DOHH2 (cell line): Measurements from ENCODE around the gene VPS37B.

Experiments used
- H3F3A ChIP-seq: fragments of 200-600 bp; sonication (generic), shearing (Covaris generic); 2 replicates; pipeline ENCODE4 v1.6.0; 2016; ENCODE audit warnings: antibody characterized with exemption, mild to moderate bottlenecking; ENCODE audit not compliant: control insufficient read depth, insufficient read depth
- H3K27ac ChIP-seq: fragments of 200-600 bp; sonication (generic); 2 replicates; pipeline ENCODE4 v1.5.1; 2014; ENCODE audit warnings: low read depth, mild to moderate bottlenecking, low read length, moderate library complexity
- H3K27me3 ChIP-seq: fragments of 200-600 bp; sonication (generic); 2 replicates; pipeline ENCODE4 v1.6.1; 2014; ENCODE audit warnings: mild to moderate bottlenecking, low read length, mixed read lengths; ENCODE audit not compliant: control insufficient read depth
- H3K36me3 ChIP-seq: fragments of 200-600 bp; sonication (generic); 2 replicates; pipeline ENCODE4 v1.6.1; 2014; ENCODE audit warnings: mild to moderate bottlenecking, low read length, moderate library complexity, mixed read lengths; ENCODE audit not compliant: control insufficient read depth
- H3K4me1 ChIP-seq: fragments of 200-600 bp; sonication (generic); 2 replicates; pipeline ENCODE4 v1.6.1; 2014; ENCODE audit warnings: mild to moderate bottlenecking, low read length, mixed read lengths; ENCODE audit not compliant: control insufficient read depth
- H3K4me2 ChIP-seq: fragments of 200-600 bp; sonication (generic); 2 replicates; pipeline ENCODE4 v1.6.0; 2014; ENCODE audit warnings: mild to moderate bottlenecking, low read length, moderate library complexity
- H3K4me3 ChIP-seq: fragments of 200-600 bp; sonication (generic); 2 replicates; pipeline ENCODE4 v1.5.1; 2014; ENCODE audit warnings: mild to moderate bottlenecking, low read length, mixed read lengths
- H3K79me2 ChIP-seq: fragments of 200-600 bp; sonication (generic); 2 replicates; pipeline ENCODE4 v1.6.1; 2014; ENCODE audit warnings: mild to moderate bottlenecking, low read length, mixed read lengths; ENCODE audit not compliant: control insufficient read depth
- H3K9me2 ChIP-seq: fragments of 200-600 bp; sonication (generic); replicated peaks from 2 replicates; pipeline ENCODE4 v1.6.1; 2014; ENCODE audit warnings: mild to moderate bottlenecking, low read length, mixed read lengths; ENCODE audit not compliant: control insufficient read depth
- H3K9me3 ChIP-seq: fragments of 200-600 bp; sonication (generic); 2 replicates; pipeline ENCODE4 v1.6.1; 2014; ENCODE audit warnings: antibody characterized with exemption, low read length, mixed read lengths; ENCODE audit not compliant: control insufficient read depth, insufficient read depth
- H4K20me1 ChIP-seq: fragments of 200-600 bp; sonication (generic); 2 replicates; pipeline ENCODE4 v1.6.0; 2014; ENCODE audit warnings: low read depth, mild to moderate bottlenecking, antibody characterized with exemption, low read length, moderate library complexity; ENCODE audit not compliant: control insufficient read depth, insufficient read depth
- EZH2phosphoT487 ChIP-seq: fragments of 200-600 bp; sonication (generic); IDR thresholded peaks from 2 replicates; pipeline ENCODE4 v1.6.1; 2017; ENCODE audit warnings: borderline replicate concordance, mild to moderate bottlenecking, antibody characterized with exemption, low read length, moderate library complexity, mixed read lengths
- TF ChIP-seq, protein P1 (sequence below): fragments of 200-600 bp; sonication (generic); IDR thresholded peaks from one replicate; pipeline ENCODE4 v1.5.1; 2014; ENCODE audit warnings: antibody characterized with exemption, mild to moderate bottlenecking, low read depth, low read length; ENCODE audit not compliant: poor library complexity, severe bottlenecking

The VPS37B gene

DNA sequence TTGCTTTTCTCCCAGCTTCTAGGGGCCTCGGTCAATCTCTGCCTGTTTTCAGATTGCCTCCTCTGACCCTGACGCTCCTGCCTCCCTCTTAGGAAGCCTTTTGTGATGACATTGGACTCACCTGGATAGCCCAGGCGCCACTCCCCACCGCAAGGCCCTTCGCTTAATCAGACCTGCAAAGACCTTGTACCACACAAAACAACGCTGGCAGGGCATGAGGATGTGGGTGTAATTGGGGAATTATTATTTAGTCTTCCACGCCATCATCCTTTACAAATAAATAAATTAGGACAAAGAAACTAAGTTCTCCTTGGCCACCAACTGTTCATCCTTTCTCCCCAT, 7.7 kb upstream of the VPS37B start:
- no peak overlapping the region for H3K27ac ChIP-seq
- H3K9me2 ChIP-seq, result no peaks in the 10 kb centered on the region
- no peaks in the 10 kb centered on the region for H3K79me2 ChIP-seq
- peaks cover 22% of the 10 kb centered on the region for H3K4me1 ChIP-seq
- no peaks in the 10 kb centered on the region for H3K36me3 ChIP-seq
- H3F3A ChIP-seq, result no peaks in the 10 kb centered on the region
- no peak overlapping the region for H3K4me2 ChIP-seq
- no peaks in the 10 kb centered on the region for H4K20me1 ChIP-seq
- no peak overlapping the region for H3K4me3 ChIP-seq
- TF ChIP-seq EZH2phosphoT487, result no peak
- TF ChIP-seq, protein P1, sequence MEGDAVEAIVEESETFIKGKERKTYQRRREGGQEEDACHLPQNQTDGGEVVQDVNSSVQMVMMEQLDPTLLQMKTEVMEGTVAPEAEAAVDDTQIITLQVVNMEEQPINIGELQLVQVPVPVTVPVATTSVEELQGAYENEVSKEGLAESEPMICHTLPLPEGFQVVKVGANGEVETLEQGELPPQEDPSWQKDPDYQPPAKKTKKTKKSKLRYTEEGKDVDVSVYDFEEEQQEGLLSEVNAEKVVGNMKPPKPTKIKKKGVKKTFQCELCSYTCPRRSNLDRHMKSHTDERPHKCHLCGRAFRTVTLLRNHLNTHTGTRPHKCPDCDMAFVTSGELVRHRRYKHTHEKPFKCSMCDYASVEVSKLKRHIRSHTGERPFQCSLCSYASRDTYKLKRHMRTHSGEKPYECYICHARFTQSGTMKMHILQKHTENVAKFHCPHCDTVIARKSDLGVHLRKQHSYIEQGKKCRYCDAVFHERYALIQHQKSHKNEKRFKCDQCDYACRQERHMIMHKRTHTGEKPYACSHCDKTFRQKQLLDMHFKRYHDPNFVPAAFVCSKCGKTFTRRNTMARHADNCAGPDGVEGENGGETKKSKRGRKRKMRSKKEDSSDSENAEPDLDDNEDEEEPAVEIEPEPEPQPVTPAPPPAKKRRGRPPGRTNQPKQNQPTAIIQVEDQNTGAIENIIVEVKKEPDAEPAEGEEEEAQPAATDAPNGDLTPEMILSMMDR, result no peak
- no peaks in the 10 kb centered on the region for H3K9me3 ChIP-seq
- H3K27me3 ChIP-seq, result peaks cover 4% of the 10 kb centered on the region; the same call in 1 of the 2 replicates

DNA sequence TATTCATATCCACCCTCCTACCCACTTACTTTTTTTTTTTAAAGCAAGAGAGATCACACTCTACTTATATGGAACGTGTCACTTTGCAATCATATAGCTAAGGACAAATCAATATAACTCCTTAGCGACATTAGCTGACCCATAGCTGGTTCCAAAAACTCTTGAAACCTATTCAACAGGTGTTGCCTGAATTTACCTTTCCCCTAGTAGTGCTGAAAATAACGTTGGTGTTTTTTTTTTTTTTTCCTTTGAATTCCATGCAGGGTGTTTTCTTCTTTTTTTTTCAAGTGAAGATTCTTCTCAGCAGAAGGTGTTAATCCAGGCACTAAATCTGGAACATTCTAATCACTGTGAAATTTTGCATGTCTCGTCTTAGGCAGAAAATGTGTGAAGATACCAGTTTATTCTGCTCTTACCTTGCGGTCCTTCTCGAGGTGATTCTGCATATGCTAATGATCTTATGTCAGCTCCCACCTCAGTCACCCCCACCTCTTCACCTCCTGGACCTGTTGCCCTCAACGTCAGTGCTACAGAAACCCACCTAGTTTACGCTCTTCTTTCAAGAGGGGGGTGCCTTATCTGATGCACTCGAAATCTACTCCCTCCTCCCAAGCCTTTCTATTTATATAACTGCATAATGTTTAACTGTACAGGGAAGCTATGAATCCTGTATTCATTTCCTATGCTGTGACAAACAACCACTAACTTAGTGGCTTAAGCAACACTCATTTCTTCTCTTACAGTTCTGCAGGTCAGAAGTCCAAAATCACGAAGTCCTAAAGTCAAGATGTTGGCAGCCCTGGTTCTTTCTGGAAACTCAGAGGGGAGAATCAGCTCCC, 7.1 kb upstream of the VPS37B start:
- Histone ChIP-seq H3K27me3 (peaks cover 4% of the 10 kb centered on the region; the same call in 1 of the 2 replicates), H3K4me1 (peaks cover 27% of the 10 kb centered on the region), H3K79me2 (no peaks in the 10 kb centered on the region), H3K4me2 (no peak overlapping the region), H3K9me3 (no peaks in the 10 kb centered on the region), H3K36me3 (no peaks in the 10 kb centered on the region), H3F3A (peaks cover 4% of the 10 kb centered on the region; the same call in 1 of the 2 replicates), H4K20me1 (no peaks in the 10 kb centered on the region), H3K9me2 (no peaks in the 10 kb centered on the region), H3K27ac (no peak overlapping the region), H3K4me3 (no peak overlapping the region)
- no peak for TF ChIP-seq EZH2phosphoT487
- TF ChIP-seq, protein P1, result no peak

DNA sequence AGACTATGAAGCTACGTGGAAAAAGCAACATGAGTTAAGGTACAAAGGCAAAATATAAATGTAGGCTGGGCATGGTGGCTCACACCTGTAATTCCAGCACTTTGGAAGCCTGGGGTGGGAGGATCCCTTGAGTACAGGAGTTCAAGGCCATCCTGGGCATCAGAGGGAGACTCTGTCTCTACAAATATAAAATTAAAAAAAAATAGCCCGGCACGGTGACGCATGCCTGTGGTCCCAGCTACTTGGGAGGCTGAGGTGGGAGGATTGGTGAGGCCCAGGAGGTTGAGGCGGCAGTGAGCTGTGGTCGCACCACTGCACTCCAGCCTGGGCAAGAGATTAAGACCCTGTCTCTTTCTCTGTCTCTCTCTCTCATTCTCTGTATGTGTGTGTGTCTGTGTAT, 4.0 kb upstream of the VPS37B start:
- Histone ChIP-seq H3K4me3 (no peak overlapping the region), H4K20me1 (no peaks in the 10 kb centered on the region), H3K9me3 (no peaks in the 10 kb centered on the region), H3F3A (peaks cover 4% of the 10 kb centered on the region; the same call in 1 of the 2 replicates), H3K79me2 (no peaks in the 10 kb centered on the region), H3K4me1 (peaks cover 42% of the 10 kb centered on the region), H3K4me2 (no peak overlapping the region), H3K9me2 (no peaks in the 10 kb centered on the region), H3K27me3 (peaks cover 28% of the 10 kb centered on the region), H3K36me3 (no peaks in the 10 kb centered on the region), H3K27ac (no peak overlapping the region)
- no peak for TF ChIP-seq EZH2phosphoT487
- TF ChIP-seq, protein P1, result no peak
